T-helper 1 cell (primary cell): ENCODE data around the gene FMR1.

Source experiments
- DNase-seq, 5 donors: peaks; one replicate each; pipeline ENCODE4 v3.0.0-alpha.2; 2012 to 2020
- total RNA-seq, 4 donors: gene quantifications; one replicate each; lab custom pipeline; 2026; lab: John Stamatoyannopoulos, UW

FMR1 gene
- 82.7 to 105 (median 93.4) reads per million in 4 donors for total RNA-seq

DNA sequence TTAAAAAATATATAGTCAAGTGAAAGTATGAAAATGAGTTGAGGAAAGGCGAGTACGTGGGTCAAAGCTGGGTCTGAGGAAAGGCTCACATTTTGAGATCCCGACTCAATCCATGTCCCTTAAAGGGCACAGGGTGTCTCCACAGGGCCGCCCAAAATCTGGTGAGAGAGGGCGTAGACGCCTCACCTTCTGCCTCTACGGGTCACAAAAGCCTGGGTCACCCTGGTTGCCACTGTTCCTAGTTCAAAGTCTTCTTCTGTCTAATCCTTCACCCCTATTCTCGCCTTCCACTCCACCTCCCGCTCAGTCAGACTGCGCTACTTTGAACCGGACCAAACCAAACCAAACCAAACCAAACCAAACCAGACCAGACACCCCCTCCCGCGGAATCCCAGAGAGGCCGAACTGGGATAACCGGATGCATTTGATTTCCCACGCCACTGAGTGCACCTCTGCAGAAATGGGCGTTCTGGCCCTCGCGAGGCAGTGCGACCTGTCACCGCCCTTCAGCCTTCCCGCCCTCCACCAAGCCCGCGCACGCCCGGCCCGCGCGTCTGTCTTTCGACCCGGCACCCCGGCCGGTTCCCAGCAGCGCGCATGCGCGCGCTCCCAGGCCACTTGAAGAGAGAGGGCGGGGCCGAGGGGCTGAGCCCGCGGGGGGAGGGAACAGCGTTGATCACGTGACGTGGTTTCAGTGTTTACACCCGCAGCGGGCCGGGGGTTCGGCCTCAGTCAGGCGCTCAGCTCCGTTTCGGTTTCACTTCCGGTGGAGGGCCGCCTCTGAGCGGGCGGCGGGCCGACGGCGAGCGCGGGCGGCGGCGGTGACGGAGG lies at the start of gene FMR1:
Gene FMR1 (plus strand): TSS at position 728 of the 831 bp plus-strand sequence. CDS start 261 bp downstream, outside the sequence.
- peak; percentile 89 to 95 (median 91) for DNase-seq

DNA sequence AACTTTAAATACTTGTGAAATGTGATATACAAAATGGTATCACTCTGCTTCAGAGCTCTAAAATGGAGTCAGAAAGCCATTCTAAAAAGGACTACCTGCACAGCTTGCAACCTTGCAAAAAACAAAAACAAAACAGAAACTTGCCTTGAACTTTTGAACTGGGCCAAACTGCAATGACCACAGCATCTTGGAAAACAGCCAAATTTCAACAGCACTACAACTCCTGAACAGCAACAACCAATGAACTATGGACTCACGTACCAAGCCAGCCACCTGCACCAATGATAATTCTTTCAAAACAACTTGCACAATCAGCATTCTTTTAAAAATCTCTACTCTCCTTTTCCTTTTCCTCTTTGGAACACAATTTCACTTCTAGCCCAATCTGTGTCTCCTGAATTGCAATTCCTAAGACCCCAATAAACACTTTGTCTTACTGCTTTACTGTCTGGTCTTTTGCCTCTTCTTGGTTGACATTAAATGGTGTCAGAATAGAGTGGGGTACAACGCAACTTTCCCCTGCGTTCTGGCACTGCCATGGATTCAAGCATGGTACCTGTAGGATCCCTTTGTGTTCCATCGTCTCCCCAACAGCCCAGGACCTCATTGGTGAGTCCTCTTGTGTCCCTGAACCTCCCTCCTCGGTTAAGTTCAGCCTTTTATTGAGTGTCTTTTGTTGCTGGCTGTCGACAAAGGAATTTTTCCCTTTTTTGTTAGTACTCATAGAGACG lies 35.7 kb upstream of the FMR1 start:
- DNase-seq, result no peak

DNA sequence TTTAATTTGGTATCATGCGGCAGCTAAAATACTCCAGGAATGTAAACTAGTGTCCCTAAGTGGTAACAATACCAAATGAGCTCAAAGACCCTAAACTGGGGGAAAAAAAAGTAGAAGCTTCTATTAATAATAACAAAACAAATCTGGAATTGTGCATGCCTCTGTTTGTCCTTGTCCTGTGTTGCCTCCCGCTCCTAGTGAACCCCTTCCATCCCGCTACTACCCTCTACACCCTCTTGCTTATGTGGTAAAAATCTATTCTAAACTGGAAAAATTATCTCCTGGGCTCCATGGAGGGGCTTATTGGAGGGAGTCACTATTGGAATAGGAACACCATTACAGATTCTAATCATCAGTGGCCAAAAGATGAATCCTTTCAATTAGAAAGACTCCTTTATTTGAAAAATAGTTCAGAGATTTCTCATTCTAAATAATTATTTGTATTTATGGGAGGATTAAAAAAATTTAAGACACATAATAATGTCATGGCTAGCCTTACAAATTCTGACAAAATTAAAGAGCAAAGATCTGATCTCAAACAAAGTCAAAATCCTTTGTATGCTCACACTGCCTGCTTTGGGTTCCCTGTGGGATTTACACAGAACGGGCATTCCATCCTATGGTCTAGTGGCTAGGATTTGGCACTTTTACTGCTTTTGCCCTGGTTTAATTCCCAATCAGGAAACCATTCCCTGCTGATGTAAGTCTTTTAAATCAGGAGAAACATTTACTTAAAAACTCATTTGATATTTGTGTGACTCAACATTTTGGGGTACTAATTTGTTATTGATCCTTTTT lies 34.7 kb upstream of the FMR1 start:
- DNase-seq, result no peak

DNA sequence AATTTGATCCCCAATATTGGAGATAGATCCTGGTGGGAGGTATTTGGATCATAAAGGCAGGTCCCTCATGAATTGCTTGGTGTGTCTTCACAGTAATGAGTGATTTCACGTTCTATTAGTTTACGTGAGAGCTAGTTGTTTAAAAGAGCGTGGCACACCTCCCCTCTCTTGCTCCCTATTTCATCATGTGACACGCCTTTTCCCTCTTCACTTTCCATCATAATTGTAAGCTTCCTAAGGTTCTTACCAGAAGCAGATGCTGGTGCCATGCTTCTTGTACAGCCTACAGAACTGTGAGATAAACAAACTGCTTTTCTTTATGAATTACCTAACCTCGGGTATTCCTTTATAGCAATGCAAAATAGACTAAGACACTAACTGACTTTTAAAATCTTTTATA lies 34.0 kb upstream of the FMR1 start:
- DNase-seq, result no peak

DNA sequence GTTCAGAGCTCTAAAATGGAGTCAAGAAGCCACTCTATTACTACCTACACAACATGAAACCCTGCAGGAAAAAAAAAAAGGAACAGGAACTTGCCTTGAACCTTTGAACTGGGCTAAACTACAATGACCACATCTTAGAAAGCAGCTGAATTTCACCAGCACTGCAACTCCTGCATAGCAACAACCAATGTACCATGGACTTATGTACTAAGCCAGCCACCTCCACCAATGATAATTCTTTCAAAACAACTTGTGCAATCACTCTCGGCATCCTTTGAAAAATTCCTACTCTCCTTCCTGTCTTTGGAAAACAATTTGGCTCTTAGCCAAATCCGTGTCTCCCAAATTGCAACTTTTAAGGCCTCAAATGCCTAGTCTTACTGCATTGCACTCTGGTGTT lies 26.8 kb upstream of the FMR1 start:
- DNase-seq, result no peak

DNA sequence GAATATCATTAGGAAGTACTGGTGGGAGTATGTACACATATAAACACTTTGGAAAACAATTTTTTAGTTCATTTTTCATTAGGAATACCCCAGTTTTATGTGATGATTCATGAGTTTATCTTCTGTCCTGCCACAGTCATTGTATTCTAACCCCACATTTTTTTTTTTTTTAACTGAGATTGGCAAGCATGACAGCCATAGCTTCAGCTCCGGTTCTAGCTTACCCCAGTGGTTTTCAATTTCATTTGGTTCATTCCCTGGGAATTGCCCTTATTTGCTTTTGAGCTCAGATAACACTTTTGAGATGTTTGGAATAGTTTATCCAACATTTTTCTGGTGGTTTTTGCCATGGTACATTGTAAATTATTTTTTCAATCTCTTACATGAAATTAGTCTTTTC lies 21.0 kb upstream of the FMR1 start:
- DNase-seq, result no peak

DNA sequence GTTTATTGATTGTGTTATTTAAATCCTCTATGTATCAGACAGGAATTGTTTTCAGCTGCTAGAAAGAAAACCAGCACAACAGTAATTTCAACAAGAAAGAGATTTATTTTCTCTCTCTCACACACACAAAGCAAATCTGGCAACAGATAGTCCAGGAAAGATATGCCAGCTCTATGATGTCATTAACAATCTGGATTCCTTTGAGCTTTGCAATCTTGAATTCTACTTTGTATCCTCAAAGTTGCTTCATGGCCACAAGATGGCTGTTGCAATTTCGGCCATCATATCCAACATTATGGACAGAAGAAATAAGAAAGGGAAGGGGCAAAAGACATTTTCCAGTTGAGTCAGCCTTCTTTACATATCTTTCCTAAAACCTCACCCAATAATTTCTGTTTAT lies 19.8 kb upstream of the FMR1 start:
- DNase-seq, result no peak

DNA sequence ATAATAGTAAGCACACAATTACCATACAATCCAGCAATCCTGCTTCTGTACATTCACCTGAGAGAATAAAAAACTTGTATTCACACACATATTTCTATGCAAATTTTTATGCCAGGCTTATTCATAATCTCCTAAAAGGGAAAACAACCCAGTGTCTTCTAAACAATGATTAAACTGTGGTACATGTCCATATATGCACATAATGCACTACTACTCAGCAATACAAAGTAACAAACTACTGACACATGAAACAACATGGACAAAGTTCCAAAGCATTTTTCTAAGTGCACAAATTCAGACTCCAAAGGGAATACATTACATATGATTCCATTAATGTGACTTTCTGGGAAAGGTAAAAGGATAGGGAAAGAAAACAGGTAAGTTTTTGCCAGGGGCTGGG lies 18.0 kb upstream of the FMR1 start:
- DNase-seq, result no peak

DNA sequence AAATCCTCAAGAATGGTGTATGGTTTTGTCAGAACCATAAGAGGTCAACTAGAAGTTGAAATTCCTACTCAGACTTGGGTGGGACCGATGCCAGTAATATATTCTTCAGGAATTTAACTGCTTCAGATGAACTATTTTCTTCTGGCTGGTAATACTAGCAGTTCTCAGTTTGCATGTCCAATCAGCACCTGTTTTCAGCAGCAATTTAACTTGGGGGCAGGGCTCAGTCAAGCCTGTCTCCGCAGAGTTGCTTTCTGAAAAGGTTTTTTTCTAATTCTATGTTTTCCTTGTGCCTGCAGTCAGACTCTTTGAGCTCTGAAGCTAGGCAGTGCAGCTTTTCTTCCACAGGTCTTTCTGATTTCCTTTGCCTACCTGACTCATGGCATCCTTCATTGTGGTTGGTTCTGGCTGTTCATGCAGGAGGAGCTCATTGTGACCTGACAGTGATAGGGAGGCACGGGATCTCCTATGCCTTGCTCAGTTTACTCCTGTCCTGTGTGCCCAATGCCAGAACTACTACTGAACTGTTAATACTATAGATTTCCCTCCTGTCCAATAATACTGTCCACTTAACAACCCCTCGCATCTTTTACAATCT lies 17.3 kb upstream of the FMR1 start:
- DNase-seq, result no peak

DNA sequence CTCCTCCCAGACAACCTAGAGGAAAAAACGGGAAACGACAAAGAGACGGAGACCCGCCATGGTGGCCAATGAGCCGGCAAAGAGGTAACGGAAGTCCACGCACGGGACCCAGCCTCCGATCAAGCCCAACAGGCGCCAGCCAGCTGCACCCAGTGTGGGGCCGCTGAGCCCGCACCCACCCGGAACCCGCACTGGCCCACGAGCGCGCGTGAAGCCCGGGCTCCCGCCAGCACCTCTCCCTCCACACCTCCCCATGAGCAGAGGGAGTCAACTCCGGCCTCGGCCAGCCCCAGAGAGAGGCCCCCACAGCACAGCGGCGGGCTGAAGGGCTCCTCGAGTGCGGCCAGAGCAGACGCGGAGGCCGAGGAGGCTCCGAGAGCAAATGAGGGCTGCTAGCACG lies 14.6 kb upstream of the FMR1 start:
- DNase-seq, result no peak

DNA sequence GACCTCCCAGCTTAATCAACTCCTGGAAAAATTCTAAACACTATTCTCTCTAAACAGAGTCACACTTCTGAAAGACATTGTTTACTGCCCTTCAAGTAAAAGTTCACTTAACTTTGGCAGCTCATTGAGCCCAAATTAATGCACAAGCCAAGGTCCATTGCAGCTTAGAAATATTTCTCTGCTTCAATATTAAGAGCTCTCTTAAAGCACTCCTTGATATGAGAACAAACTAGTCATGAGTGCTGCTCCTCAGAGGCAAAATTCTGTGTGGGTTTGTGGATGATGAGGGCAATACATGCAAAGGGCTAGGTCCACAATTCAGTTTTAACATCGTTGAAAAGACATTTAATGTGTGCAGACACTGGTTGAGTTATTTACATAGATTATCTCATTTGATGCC lies 12.8 kb upstream of the FMR1 start:
- no peak for DNase-seq

DNA sequence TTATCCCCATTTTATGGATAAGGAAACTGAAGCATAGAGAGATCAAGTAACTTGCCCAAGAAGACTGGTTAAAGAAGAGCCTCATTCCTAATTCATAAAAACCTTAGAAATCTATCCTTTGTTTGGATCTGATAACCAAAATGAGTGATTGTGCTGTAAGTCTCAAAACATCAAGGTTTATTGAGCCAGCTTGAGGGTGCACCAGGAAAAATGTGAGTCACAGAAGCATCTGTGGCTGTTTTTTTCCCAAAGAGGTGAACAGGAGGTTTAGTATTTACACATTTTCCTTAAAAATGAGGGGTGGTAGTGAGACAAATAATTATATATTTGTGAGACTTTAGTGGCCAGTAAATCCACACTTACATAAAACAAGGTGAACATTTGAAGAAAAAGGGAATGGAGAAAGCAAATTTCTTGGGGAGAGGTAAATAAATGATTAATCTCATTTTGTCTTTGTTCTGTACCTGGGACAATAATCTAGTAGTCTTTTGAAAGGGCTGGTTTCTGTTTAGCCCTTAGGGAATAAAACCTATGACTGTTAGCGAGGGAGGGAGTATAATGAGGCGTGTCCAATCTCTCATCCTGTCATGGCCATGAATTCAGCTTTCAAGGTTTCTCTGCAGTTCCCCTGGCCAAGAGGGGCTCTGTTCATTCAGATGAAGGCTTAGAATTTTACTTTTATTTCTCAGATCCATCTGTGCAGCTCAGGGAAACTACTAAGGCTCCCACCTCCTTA lies 12.2 kb upstream of the FMR1 start:
- DNase-seq, result no peak

DNA sequence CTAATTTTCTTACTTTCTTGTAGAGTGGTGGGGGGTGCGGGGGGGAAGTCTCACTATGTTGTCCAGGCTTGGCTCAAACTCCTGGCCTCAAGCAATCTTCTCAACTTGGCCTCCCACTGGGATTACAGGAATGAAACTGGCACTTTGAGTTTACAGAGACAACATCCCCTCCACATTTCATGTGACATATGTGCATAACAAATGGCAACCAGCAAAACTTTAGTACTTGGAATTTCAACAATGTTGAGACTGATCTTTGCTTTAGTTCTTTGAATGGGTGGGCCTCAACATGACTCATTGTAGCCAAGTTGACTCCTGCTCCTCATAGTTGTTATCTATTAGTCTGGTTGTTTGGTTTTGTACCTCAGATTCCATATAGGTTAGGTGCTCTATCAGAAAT lies 11.4 kb upstream of the FMR1 start:
- no peak for DNase-seq

DNA sequence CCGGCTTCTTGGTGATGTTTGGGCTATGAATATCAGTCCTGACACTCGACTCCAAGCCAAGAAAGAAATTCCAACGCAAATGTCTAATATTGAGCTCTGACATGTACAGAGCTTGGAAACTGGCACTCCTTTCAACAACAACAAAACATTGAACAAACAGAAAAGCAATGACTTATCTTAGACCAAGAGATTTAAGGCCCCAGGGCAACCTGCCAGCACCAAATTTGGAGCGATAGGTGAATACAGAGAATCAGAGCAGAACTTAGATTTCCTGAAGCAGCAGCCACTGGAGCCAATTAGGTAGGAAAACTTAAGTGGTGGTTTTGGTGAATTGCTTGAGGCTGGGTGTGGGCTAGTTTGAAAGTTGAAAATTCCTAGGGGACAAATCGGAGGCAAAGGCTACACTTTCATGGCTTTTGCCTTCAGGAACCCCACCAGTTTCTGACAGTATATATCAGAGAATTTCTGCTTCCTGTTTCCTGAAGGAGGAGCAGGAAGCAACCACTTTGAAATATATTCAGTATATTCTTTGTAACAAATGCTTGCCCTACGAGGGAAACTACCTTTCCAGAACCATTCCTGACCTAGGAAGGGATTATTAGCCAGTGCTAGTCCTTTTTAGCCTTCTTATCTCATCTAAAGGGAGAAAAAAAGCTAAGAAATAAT lies 10.1 kb upstream of the FMR1 start:
- DNase-seq, result no peak

DNA sequence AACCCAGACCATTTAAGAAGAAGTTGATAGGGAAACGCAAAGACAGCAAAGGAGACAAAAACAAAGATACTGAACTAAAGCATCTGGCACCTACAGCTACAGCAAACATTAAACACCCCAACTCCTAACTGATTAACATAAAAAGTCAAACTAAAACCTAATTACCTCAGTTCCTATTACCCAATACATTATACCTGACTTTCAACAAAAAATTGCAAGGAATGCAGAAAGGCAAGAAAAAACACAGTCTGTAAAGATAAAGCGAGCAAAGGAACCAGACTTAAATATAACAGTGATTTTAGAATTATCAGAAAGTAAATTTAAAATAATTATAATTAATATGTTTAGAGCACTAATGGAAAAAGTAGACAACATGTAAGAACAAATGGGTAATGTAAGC lies 9.4 kb upstream of the FMR1 start:
- DNase-seq, result no peak

DNA sequence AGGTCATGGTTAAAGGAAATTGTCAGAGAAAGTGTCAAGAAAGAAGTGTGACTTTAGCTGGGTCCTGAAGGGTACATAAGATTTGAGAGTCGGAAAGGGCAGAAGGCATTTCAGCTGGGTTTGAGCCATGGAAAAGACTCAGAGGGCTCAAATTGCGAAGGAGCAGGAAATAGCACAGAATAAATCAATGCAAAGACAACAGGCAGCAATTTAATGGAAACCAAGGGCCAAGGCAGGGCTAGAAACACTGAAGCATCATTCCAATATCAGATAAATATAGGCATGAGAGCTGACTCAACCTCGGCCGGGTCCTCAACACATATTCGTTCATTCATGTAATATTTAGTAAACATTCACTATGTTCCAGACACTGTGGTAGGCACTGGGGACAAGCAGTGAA lies 3.6 kb upstream of the FMR1 start:
- DNase-seq, result no peak

DNA sequence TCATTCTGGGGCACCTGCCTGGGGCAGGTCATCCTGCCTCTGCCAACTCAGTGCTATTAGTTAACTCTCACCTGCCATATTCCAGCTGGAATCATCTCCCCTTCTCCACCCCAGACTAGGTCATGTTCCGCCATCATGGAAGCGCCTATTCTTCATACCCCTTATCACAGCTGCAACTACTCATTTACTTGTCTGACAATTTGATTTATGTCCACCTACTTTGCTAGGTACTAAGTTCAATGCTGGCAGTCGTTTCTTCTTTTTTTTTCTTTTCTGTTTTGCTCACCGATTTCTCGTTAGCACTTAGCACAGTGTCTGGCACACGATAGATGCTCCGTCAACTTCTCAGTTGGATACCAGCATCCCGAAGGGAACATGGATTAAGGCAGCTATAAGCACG lies 1.1 kb upstream of the FMR1 start:
- no peak for DNase-seq

DNA sequence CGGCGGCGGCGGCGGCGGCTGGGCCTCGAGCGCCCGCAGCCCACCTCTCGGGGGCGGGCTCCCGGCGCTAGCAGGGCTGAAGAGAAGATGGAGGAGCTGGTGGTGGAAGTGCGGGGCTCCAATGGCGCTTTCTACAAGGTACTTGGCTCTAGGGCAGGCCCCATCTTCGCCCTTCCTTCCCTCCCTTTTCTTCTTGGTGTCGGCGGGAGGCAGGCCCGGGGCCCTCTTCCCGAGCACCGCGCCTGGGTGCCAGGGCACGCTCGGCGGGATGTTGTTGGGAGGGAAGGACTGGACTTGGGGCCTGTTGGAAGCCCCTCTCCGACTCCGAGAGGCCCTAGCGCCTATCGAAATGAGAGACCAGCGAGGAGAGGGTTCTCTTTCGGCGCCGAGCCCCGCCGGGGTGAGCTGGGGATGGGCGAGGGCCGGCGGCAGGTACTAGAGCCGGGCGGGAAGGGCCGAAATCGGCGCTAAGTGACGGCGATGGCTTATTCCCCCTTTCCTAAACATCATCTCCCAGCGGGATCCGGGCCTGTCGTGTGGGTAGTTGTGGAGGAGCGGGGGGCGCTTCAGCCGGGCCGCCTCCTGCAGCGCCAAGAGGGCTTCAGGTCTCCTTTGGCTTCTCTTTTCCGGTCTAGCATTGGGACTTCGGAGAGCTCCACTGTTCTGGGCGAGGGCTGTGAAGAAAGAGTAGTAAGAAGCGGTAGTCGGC lies 528 bp downstream of the FMR1 start:
- peak in 3 of 5 donors; percentile 5 to 37 (median 35) for DNase-seq

DNA sequence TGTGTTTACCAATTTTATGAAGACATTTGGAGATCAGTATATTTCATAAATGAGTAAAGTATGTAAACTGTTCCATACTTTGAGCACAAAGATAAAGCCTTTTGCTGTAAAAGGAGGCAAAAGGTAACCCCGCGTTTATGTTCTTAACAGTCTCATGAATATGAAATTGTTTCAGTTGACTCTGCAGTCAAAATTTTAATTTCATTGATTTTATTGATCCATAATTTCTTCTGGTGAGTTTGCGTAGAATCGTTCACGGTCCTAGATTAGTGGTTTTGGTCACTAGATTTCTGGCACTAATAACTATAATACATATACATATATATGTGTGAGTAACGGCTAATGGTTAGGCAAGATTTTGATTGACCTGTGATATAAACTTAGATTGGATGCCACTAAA lies 1.9 kb downstream of the FMR1 start:
- no peak for DNase-seq

DNA sequence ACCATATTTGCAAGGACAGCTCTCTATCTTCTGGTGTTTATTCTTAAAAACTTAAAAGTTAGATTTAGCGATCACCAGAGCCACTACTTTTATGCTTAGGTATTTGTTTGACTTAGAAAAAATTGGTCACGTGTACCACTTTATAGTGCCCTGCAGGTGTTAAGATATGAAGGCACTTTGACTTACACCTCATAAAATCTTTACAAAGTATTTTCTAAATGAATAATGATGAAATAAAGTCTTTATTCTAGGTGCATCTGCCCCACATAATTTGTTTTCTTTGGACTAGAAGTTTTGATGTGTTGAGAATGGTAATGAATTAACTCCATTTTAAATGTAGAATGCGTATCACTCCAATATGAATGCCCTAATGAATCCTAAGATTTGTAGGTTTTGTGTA lies 2.9 kb downstream of the FMR1 start:
- no peak for DNase-seq

DNA sequence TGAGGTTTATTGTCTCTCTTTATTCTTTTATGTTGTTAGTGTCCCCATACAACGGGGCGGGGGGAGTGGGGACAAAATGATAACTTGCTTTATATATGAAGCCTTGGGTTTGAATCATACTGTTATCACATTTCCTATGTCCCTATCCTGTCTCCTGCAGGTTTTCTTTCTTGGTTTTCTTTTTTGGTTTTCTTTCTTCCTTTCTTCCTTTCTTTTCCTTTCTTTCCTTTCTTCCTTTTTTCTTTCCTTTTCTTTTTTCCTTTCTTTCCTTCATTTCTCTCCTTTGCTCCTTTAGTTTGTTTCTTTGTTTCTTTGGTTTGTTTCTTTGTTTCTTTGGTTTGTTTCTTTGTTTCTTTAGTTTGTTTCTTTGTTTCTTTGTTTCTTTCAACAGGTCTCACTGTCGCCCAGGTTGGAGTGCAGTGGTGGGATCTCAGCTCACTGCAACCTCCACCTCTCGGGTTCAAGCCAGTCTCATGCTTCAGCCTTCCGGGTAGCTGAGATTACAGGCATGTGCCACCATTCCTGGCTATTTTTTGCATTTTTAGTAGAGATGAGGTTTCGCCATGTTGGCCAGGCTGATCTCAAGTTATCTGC lies 4.8 kb downstream of the FMR1 start:
- DNase-seq, result no peak
